ENCODE data around the gene PRXL2C.
A peak's percentile ranks its signal among the peaks of the same experiment; 100 is the strongest.

GRCh38 chr9:96651626-96652025 is 3.5 kb downstream of the PRXL2C start:
- TF ChIP-seq CTCF (conservative IDR thresholded peaks at IDR 0.05) = peak; percentile 73
- no peak for TF ChIP-seq ZFX (IDR thresholded peaks at IDR 0.05)
